H54 (cell line): ENCODE results near the gene SPATA18.
"Not testable (repeated sequence)": the region's sequence is repeated elsewhere in the genome, so short reads cannot be mapped to it uniquely, and the experiment has no call there.

Source experiments
- DNase-seq: peaks from one replicate; pipeline ENCODE4 v3.0.0; 2011; ENCODE audit warnings: low spot score, mixed read lengths; ENCODE audit not compliant: insufficient read length
- FAIRE-seq: peaks from 3 replicates; lab custom pipeline; 2011; peaks lifted over from hg19 to GRCh38; lab: Jason Lieb, UNC
- POLR2A ChIP-seq: IDR thresholded peaks from 2 replicates; pipeline ENCODE4 v1.6.1; 2011; ENCODE audit warnings: low read depth, mild to moderate bottlenecking, low read length

The SPATA18 gene

GRCh38 chr4:52107336-52107735 is 56.2 kb downstream of the SPATA18 start:
- no peak for FAIRE-seq
- no peak for TF ChIP-seq POLR2A
- DNase-seq: no peak

GRCh38 chr4:52107745-52108144 is 56.6 kb downstream of the SPATA18 start:
- FAIRE-seq (no peak), DNase-seq (no peak)
- no peak for TF ChIP-seq POLR2A

- DNase-seq: no peak
- TF ChIP-seq POLR2A: no peak
- no peak for FAIRE-seq
These were observed 59.1 kb downstream of the SPATA18 start for GRCh38 chr4:52110171-52110570.

GRCh38 chr4:52111995-52112394 is 60.9 kb downstream of the SPATA18 start:
- no peak for TF ChIP-seq POLR2A
- no peak for DNase-seq
- no peak for FAIRE-seq

GRCh38 chr4:52112411-52112810 is 61.3 kb downstream of the SPATA18 start:
- no peak for TF ChIP-seq POLR2A
- no peak for FAIRE-seq
- no peak for DNase-seq

- DNase-seq: no peak
- FAIRE-seq: no peak
- no peak for TF ChIP-seq POLR2A
These were observed 65.5 kb downstream of the SPATA18 start for GRCh38 chr4:52116641-52117040.

- DNase-seq (no peak), FAIRE-seq (no peak)
- TF ChIP-seq POLR2A: no peak
These were observed 75.1 kb downstream of the SPATA18 start for GRCh38 chr4:52126226-52126625.

- FAIRE-seq (no peak), DNase-seq (no peak)
- TF ChIP-seq POLR2A: no peak
These were observed 75.9 kb downstream of the SPATA18 start for GRCh38 chr4:52126966-52127365.

- no peak for TF ChIP-seq POLR2A
- FAIRE-seq: no peak
- DNase-seq: no peak
These were observed 84.1 kb downstream of the SPATA18 start for GRCh38 chr4:52135171-52135570.

- not testable (repeated sequence) for FAIRE-seq, DNase-seq
These were observed 86.0 kb downstream of the SPATA18 start for GRCh38 chr4:52137152-52137551.

- TF ChIP-seq POLR2A: no peak
- DNase-seq: no peak
- no peak for FAIRE-seq
These were observed 91.7 kb downstream of the SPATA18 start for GRCh38 chr4:52142816-52143215.

GRCh38 chr4:52143815-52144214 is 92.7 kb downstream of the SPATA18 start:
- no peak for DNase-seq
- no peak for TF ChIP-seq POLR2A
- no peak for FAIRE-seq

GRCh38 chr4:52144372-52144771 is 93.3 kb downstream of the SPATA18 start:
- DNase-seq (no peak), FAIRE-seq (no peak)
- TF ChIP-seq POLR2A: no peak
